Mucosa of gallbladder (tissue), 1 donor: ENCODE data around the gene EIF4EBP3. TPM values are rescaled to one million over a fixed set of nuclear protein-coding genes. Genes with fewer than 3 reads are reported as not detected.

Experiments used
- DNase-seq: peaks from one replicate; pipeline ENCODE4 v3.0.0-alpha.2; 2020; ENCODE audit warnings: low spot score
- total RNA-seq: library from RNA; stranded (reverse); gene quantifications from one replicate; pipeline ENCODE4 v1.2.1, GENCODE V29; 2021
- donor health status: DM: no; HTN: no; CAD: no.

Gene EIF4EBP3
- 14.4 TPM for total RNA-seq

GRCh38 chr5:140547508-140548299, at the start of gene EIF4EBP3:
Gene EIF4EBP3 (plus strand): TSS chr5:140547662. CDS start chr5:140547738, 76 bp downstream.
- DNase-seq, result peak; percentile 99

- DNase-seq, result no peak
Observed at GRCh38 chr5:140497897-140498296, 49.6 kb upstream of the EIF4EBP3 start.

DNA sequence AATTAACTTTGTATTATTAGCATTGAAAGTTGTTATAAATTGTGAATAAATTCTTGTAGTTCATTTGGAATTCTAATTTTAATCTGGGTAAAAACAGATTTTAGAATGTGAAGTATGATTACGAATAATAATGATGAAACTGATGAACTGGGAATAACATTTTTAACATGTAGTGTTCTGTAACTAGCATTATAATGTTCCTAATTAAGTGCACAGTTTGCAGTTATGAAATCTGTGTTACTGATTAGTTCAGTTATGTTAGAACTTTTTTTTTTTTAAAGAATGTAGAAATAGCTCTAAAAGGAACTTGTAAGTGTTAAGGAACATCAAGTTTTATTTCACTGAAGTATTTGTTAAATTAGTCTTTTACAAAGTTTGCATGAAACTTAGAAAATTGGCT, 48.9 kb upstream of the EIF4EBP3 start:
- no peak for DNase-seq

- no peak for DNase-seq
Observed at GRCh38 chr5:140502834-140503233, 44.6 kb upstream of the EIF4EBP3 start.

GRCh38 chr5:140509898-140510297, 37.6 kb upstream of the EIF4EBP3 start:
- no peak for DNase-seq

GRCh38 chr5:140513124-140513523, 34.3 kb upstream of the EIF4EBP3 start:
- no peak for DNase-seq

GRCh38 chr5:140524003-140524402, 23.5 kb upstream of the EIF4EBP3 start:
- DNase-seq, result no peak

GRCh38 chr5:140540227-140540626, 7.2 kb upstream of the EIF4EBP3 start:
- no peak for DNase-seq

DNA sequence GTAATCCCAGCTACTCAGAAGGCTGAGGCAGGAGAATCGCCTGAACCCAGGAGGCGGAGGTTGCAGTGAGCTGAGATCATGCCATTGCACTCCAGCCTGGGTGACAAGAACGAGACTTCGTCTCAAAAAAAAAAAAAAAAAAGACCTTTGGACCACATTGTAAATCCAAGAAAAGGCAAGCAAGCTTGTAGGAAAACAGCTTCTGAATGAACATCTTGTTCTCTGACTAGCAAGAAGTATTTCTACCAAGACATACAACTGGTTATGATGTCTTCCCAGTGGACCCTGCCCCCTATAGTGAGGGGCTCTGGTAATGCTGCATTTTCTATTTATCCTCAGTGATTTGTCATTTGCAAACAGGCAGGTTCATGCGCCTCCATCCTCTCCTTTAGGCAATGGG, 4.5 kb upstream of the EIF4EBP3 start:
- no peak for DNase-seq

DNA sequence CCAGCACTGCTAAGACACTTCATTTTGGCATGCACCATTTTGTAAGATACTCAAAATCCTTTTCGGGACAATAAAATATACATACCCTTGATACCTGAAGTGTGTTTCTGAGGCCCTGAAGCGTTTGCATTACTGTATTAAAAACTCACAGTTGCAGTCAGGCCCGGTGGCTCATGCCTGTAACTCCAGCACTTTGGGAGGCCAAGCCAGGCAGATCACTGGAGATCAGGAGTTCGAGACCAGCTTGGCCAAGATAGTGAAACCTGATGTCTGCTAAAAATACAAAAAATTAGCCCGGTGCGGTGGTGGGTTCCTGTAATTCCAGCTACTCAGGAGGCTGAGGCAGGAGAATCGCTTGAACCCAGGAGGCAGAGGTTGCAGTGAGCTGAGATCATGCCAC, 2.5 kb upstream of the EIF4EBP3 start:
- no peak for DNase-seq

GRCh38 chr5:140545606-140546005, 1.9 kb upstream of the EIF4EBP3 start:
- DNase-seq, result no peak

- no peak for DNase-seq
Observed at GRCh38 chr5:140546851-140547507, 483 bp upstream of the EIF4EBP3 start.

- DNase-seq, result peak; percentile 88
Observed at GRCh38 chr5:140548300-140548688, 832 bp downstream of the EIF4EBP3 start.

DNA sequence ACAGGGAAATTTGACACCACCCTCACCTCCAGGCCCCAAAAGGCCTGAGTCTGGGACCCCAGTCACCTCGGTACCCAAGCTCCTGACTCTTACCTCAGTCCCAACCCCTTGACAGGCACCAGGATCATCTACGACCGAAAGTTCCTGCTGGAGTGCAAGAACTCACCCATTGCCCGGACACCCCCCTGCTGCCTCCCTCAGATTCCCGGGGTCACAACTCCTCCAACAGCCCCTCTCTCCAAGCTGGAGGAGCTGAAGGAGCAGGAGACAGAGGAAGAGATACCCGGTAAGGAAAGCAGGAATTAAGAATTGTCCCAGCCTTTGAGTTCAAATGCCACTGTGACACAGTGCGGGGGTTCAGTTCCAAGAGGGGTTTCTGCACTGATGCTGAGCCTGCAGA, 1.3 kb downstream of the EIF4EBP3 start:
- no peak for DNase-seq

DNA sequence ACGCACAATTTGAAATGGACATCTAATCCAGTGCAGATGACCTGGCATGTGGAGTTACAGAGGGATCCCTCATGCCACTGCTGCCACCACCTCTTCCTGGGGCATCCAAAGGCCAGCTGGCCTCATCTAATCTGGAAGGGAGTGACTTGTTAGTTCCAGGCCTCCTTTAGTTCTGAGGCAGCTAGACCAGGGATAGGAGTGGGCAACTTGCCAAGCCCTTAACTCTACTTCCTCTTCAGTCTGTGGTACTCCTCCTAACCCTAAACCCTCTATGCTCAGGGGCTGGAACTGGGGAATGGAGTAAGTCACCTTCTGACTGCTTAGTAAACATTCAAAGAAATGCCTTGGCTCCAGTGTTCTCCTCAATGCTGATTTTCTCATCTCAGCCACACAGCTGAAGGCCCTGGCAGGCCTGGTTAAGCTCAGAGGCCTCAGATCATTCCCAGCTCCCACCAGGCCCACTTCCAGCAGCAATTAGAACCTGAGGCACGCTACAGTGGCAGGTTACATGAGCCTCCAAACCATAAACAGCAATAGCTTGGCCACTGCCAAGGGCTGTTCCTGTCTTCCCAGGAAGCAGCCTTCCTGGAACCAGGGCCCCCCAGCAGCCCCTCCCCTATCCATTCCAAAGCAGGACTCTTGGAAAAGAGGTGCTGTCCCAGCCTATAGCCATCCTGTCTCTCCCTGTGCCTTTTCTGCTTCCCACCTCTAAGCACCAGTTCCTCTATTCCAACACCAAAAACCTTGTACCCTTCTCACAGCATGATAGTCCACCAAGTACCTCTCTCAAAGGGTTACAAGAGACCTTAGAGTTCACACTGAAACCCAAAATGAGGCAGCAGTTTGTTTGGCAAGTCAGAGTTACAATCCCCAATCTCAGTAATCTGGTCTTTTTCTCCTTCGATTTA, 2.0 kb downstream of the EIF4EBP3 start:
- DNase-seq, result peak; percentile 76

GRCh38 chr5:140550147-140551079, 3.0 kb downstream of the EIF4EBP3 start:
- no peak for DNase-seq

DNA sequence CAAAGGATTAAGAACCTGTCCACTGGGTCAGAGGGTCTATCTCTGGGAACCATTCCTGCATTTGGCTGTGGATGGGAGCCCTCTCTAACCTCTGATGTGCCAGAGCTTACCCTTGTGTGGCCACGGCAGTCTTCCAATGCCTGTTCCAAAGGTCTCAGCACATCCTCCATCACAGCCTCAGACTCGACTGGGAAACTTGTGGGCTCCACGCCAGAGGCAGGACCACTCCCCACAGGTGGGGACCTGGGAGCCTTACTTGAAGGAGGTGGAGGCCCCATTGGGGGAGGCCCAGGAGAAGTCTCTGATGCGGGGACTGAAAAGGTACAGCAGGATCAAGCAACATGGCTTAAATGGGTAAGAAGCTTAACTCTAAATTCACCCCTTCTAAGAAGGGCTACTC, 4.4 kb downstream of the EIF4EBP3 start:
- DNase-seq, result peak; percentile 3

DNA sequence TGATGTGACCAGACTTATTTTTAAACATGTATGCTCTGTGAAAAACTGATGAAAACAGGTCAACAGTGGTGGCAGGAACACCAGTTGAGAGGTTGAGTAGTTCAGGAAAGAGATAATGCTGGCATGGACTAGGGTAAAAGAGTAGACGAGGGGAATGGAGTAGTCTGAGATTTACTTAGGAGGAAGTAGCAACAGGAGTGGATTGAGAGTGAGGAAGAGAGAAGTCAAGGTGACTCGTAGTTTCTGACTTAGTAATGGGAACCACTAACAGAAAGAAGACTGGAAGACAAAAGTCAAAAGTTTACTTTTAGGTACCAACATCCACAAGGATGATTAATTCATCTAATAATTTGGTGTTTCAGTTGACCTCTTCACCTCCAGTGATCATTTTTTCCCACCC, 6.2 kb downstream of the EIF4EBP3 start:
- DNase-seq, result no peak

- no peak for DNase-seq
Observed at GRCh38 chr5:140554454-140554853, 7.0 kb downstream of the EIF4EBP3 start.

DNA sequence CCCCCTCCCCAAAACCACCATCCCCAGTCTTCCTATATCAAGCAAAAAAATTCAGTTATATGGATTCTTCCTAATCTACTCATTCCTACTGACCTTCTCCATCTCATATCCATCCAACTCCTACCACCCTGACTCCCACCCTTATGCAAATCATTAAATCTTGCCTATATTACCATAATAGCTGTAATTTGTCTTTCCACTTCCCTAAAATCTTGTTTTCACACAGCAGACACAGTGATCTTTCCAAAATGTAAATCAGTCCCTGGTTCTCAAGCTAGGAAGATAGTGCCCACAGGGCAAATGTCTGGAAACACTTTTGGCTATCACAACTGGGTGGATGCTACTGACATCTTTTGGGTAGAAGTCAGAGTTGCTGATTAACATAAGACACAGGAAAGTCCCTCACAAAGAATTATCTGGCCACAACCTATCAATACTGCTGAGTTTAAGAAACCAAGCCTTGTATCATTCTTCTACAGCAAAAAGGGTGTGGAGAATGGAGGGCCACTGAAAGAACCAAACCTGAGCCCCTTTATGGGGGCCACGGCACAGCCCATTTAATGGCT, 8.4 kb downstream of the EIF4EBP3 start:
- no peak for DNase-seq

DNA sequence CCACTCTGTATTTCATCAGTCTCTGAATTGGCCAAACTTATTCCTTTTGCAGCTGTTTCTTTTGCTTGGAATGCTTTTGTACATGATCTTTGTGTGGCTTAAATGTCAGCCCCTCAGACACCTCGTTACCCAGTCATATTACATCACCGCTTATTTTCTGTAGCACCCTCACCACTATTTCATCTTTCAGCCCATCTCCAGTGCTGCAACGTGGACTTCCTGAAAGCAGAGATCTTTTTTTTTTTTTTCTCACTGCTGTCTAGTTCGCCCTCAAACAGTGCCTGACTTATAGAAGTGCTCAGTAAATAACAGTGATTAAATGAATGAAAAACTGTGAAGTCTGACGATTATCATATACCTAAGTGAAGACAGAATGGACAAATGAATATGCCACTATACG, 9.0 kb downstream of the EIF4EBP3 start:
- no peak for DNase-seq
